Measurements from ENCODE around the gene TTLL11. TPM values are rescaled to one million over a fixed set of nuclear protein-coding genes. Genes with fewer than 3 reads are reported as not detected.

The TTLL11 gene
- total RNA-seq, 4 donors from 2014 or later = 9.1 to 14.6 (median 9.7) TPM

GRCh38 chr9:122131401-122132001 lies 38.4 kb upstream of the TTLL11 start:
- intact Hi-C loops (cut with DNase I; ENCODE audit: low total_unique reads) = loop anchor here (10.0 kb wide), 1 partner anchor 313 kb away; no protein-coding TSS in a partner anchor
- WGBS, 2 donors = 13 to 21% methylated on average over 21 of the region's 21 CpGs
- DNase-seq (ENCODE audit: low spot score in 2 of 2) = peak in 1 of 2 donors; percentile 79

DNA sequence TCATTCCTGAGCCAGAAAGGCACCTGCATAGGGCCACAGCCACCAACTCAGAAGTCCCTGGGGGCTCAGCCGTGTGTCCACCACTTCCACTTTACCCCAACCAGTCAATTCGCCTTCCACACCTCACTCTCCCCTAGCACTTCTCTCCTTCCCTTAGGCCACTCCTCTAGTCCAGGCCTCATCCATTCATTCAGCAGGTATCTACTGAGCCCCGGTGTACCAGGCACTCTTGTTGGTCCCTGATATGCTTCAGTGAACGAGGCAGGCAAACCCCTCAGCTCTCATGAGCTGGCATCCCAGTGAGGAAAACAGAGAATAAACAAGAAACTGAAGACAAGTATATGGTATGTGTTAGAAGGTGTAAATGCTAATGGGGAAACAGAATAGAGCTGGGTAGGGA lies 37.7 kb upstream of the TTLL11 start:
- TF ChIP-seq POLR2A (IDR thresholded peaks at IDR 0.05) = no peak
- no peak overlapping the region for H3K4me3 ChIP-seq (ENCODE audit: low read depth, poor library complexity, severe bottlenecking)
- 79 to 80% methylated on average over 4 of the region's 4 CpGs for WGBS, 2 donors
- intact Hi-C loops (cut with DNase I; ENCODE audit: low total_unique reads) = loop anchor here (10.0 kb wide), 1 partner anchor 314 kb away; no protein-coding TSS in a partner anchor
- no peak for DNase-seq (ENCODE audit: low spot score in 2 of 2)

More at GRCh38 chr9:122131401-122132001, 38.4 kb upstream of the TTLL11 start:
- H3K4me3 ChIP-seq (ENCODE audit: low read depth, poor library complexity, severe bottlenecking) = no peak overlapping the region
- TF ChIP-seq POLR2A (IDR thresholded peaks at IDR 0.05) (no peak), CTCF (IDR thresholded peaks at IDR 0.05) (no peak)

DNA sequence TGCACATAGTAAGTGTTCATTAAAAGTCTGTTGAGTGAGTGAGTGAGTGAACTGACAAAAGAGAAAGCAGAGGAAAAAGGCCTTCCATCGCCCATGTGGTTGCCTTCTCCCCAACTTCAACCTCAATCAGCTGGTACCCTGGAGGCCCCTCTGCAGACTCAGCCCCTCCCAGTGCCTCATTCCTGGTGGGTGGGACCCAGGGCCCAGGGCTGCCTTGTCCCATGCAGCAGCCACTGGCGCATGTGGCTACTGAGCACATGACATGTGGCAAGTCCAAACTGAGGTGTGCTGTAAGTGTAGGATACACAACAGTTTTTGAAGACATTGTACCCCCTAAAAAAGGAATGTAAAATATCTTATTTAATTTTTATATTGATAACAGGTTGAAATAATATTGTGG lies 36.9 kb upstream of the TTLL11 start:
- no peak for DNase-seq (ENCODE audit: low spot score in 2 of 2)
- TF ChIP-seq CTCF (IDR thresholded peaks at IDR 0.05) = no peak
- TF ChIP-seq POLR2A (IDR thresholded peaks at IDR 0.05) = no peak
- intact Hi-C loops (cut with DNase I; ENCODE audit: low total_unique reads) = loop anchor here (10.0 kb wide), 1 partner anchor 315 kb away; no protein-coding TSS in a partner anchor
- WGBS, 2 donors = 97 to 100% methylated on average over 2 of the region's 2 CpGs
- no peak overlapping the region for H3K4me3 ChIP-seq (ENCODE audit: low read depth, poor library complexity, severe bottlenecking)

DNA sequence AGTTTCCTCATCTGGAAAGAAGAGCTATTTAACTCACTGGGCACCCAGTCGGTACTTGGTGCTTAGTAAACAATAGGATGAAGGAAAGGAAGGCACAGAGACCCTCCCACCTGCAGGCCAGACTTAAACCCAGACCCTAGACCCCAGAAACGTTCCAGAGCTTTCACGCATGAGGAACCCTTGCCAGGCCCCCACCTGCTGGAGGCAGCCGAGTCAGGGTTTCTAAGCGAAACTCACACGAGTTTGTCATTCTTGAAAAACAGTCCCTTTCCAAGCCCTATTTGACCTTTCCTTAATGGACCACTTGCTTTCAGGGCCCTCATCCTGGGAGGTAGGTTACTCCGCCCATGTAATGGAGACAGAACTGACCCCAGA lies 35.8 kb upstream of the TTLL11 start:
- 88 to 94% methylated on average over 7 of the region's 7 CpGs for WGBS, 2 donors
- DNase-seq (ENCODE audit: low spot score in 2 of 2) = no peak
- TF ChIP-seq POLR2A (IDR thresholded peaks at IDR 0.05) (no peak), CTCF (IDR thresholded peaks at IDR 0.05) (no peak)
- intact Hi-C loops (cut with DNase I; ENCODE audit: low total_unique reads) = no loop called here
- H3K4me3 ChIP-seq (ENCODE audit: low read depth, poor library complexity, severe bottlenecking) = no peak overlapping the region

DNA sequence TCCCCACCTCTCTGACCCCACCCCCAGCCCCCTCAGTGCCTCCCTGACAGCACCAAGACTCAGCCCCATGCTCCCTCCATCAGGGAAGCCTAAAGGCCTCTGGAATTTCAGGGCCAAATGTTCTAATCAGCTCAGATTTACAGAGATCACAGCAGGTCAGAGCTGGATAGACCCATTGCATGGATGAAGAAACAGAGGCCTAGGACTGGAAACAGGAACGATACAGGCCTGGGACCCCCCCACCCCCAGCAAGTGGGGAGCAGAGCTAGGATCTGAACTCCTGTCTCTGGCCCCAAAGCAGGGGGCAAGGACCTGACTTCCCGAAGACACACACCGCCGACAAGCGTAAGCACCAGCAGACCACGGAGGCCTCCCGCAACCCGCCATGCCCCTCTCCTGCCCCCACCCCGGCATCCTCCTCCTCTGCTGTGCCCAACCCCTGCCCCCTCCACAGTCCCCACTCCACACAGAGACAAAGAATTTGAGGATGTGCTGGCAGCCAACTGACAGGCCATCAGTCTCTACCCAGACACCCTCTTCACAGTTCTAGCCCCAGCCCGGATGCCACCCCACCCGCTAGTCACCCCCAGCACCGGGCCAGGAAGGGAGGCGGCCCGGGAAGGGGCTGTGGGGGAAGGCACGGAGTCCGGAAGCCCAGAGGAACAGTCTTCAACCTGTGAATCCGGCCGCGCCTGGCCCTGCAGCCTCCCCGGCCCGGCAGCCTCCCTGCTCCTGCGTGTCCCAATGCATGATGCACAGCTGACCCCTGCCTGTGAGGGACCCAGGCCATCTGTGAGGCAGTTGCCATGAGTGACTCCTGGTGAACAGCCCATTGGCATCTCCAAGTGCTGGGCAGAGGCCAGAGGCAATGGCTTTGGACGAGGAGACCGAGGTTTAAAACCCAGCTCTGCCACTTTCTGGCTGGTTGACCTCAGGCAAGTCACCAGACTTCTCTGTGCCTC lies 35.2 kb upstream of the TTLL11 start:
- H3K4me3 ChIP-seq (ENCODE audit: low read depth, poor library complexity, severe bottlenecking) = no peak overlapping the region
- intact Hi-C loops (cut with DNase I; ENCODE audit: low total_unique reads) = no loop called here
- TF ChIP-seq CTCF (IDR thresholded peaks at IDR 0.05) (no peak), POLR2A (IDR thresholded peaks at IDR 0.05) (no peak)
- WGBS, 2 donors = 74 to 80% methylated on average over 21 to 24 of the region's 24 CpGs
- no peak for DNase-seq (ENCODE audit: low spot score in 2 of 2)

GRCh38 chr9:122127396-122127798 lies 34.3 kb upstream of the TTLL11 start:
- no peak for DNase-seq (ENCODE audit: low spot score in 2 of 2)
- intact Hi-C loops (cut with DNase I; ENCODE audit: low total_unique reads) = no loop called here
- WGBS, 2 donors = 69 to 83% methylated on average over 9 of the region's 10 CpGs
- no peak overlapping the region for H3K4me3 ChIP-seq (ENCODE audit: low read depth, poor library complexity, severe bottlenecking)
- no peak for TF ChIP-seq CTCF (IDR thresholded peaks at IDR 0.05)
- TF ChIP-seq POLR2A (IDR thresholded peaks at IDR 0.05) = no peak
